NT2/D1 (cell line): ENCODE data around the gene KLHL21.

Experiments used
- SUZ12 ChIP-seq: IDR thresholded peaks from 2 replicates; pipeline ENCODE4 v1.6.1; 2011; ENCODE audit not compliant: insufficient read length, insufficient read depth; ENCODE audit errors: extremely low read depth
- YY1 ChIP-seq: IDR thresholded peaks from 2 replicates; pipeline ENCODE4 v1.6.1; 2011; ENCODE audit not compliant: insufficient read length, insufficient read depth
- ZNF274 ChIP-seq: IDR thresholded peaks from 2 replicates; pipeline ENCODE4 v1.6.1; 2011; ENCODE audit warnings: mild to moderate bottlenecking, low read depth, low read length

DNA sequence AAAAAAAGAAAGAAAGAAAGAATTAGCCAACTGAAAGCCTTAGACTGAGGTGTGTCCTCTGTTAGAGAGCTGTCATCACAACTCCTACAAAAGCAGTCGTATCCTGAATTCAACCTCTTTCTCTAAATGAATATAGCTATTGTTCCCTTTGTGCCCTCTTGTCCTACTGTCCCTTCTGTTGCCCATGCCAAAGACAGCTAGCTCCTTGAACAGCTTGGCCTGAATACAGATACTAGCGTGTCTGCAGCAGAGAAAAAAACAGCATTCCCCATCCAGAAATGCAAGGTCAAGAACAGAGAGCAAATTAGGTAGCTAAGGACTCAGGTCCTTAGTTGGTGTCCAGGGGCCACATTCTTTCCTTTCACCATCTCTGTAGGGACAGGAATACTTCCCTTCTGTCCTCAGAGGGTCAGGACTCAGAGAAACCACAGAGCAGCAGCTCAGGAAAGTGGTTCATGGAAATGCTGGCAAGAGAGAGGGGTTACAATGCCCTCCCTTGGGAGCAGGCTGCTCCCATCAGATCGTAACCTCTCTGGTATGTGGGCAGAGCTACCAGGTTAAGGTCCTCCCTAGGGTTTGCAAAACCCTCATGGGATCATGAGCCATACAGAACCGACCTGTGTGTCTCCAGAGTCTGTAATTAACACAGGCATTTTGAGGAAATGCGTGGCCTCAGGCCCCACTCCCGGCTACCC, 24.7 kb downstream of the KLHL21 start:
- no peak for TF ChIP-seq ZNF274
- TF ChIP-seq YY1, result no peak
- no peak for TF ChIP-seq SUZ12
